ENCODE data around the gene PYCR2.

- TF ChIP-seq MYC (IDR thresholded peaks at IDR 0.05; ENCODE audit: low read depth, low read length) = no peak
- no peak for TF ChIP-seq CTCF (IDR thresholded peaks at IDR 0.05; ENCODE audit: low read depth, low read length)
- TF ChIP-seq POLR2A (IDR thresholded peaks at IDR 0.05; ENCODE audit: extremely low read depth, insufficient read length) = no peak
- no peak for TF ChIP-seq MAX (IDR thresholded peaks at IDR 0.05; ENCODE audit: low read depth, low read length)
These were observed 34.0 kb upstream of the PYCR2 start for GRCh38 chr1:225958041-225958440.

Measured in NB4 (cell line).